HCT116 (cell line): ENCODE data around the gene HPN. TPM values are rescaled to one million over a fixed set of nuclear protein-coding genes. Genes with fewer than 3 reads are reported as not detected.

ENCODE experiments used
- ATAC-seq: fragments of 200-7000 bp; cut with Tn5 transposase; 2 replicates; pipeline ENCODE4 v1.9.1; 2020; ENCODE audit warnings: mild to moderate bottlenecking, moderate library complexity
- BruUV-seq: library from RNA; stranded (reverse); fragments of 400-500 nt; replicated peaks from 2 replicates; lab custom pipeline; 2021; lab: Mats Ljungman, UMichigan
- CTCF ChIA-PET: fragments of 300-600 bp; sonication (Branson Sonifier 250); formaldehyde crosslinking; loops from one replicate; lab custom pipeline; 2021; ENCODE audit warnings: antibody characterized with exemption; lab: Charles Lee
- POLR2A ChIA-PET: fragments of 300-600, 350-600 bp; sonication (Branson Sonifier 250); formaldehyde crosslinking; loops from one replicate; lab custom pipeline; 2021; ENCODE audit warnings: antibody characterized with exemption; lab: Charles Lee
- RAD21 ChIA-PET, 2 experiments: fragments of 300-600 bp; sonication (Branson Sonifier 250); formaldehyde crosslinking; loops; one replicate each; lab custom pipeline; 2023; ENCODE audit warnings: low total read pairs in 2 of 2; ENCODE audit not compliant: uncharacterized antibody in 2 of 2, unreplicated experiment in 2 of 2, low non-redundant PET in 1 of 2; lab: Charles Lee
- DNase-seq: peaks from one replicate; pipeline ENCODE4 v3.0.0-alpha.2; 2010; ENCODE audit warnings: low read depth, low spot score
- H2AFZ ChIP-seq: fragments of 200-600 bp; shearing (Covaris generic), sonication (generic); 2 replicates; pipeline ENCODE4 v1.6.1; 2017; ENCODE audit warnings: low read depth, mixed run types, mixed read lengths, antibody characterized with exemption, low read length; ENCODE audit not compliant: poor library complexity, severe bottlenecking
- H3K27ac ChIP-seq: 2 replicates; pipeline ENCODE4 v1.5.1; 2012; ENCODE audit warnings: low read depth, low read length
- H3K27me3 ChIP-seq: fragments of 200-600 bp; sonication (generic); 2 replicates; pipeline ENCODE4 v1.6.1; 2016; ENCODE audit warnings: mixed run types, low read length, mixed read lengths; ENCODE audit not compliant: insufficient read depth
- H3K36me3 ChIP-seq, 2 experiments: fragments of 200-500 bp in 1 of 2; fragments of 200-600 bp in 1 of 2; sonication (Bioruptor generic) in 1 of 2; sonication (generic) in 1 of 2; 2 replicates each; pipeline versions ENCODE4 v1.5.1 to v1.6.1; 2014 to 2016; ENCODE audit warnings: low read length in 2 of 2, inconsistent platforms in 1 of 2, mixed read lengths in 1 of 2, mixed run types in 1 of 2; ENCODE audit not compliant: insufficient read depth in 2 of 2, control insufficient read depth in 1 of 2
- H3K4me1 ChIP-seq, 2 experiments: fragments of 200-600 bp in 1 of 2; sonication (generic) in 1 of 2; 2 replicates each; pipeline versions ENCODE4 v1.5.1 to v1.6.1; 2012 to 2017; ENCODE audit warnings: low read length in 2 of 2, inconsistent platforms in 1 of 2, mild to moderate bottlenecking in 1 of 2, mixed read lengths in 1 of 2, mixed run types in 1 of 2, moderate library complexity in 1 of 2; ENCODE audit not compliant: insufficient read depth in 2 of 2, control insufficient read depth in 1 of 2
- H3K4me2 ChIP-seq: fragments of 200-600 bp; sonication (generic); 2 replicates; pipeline ENCODE4 v1.6.1; 2017; ENCODE audit warnings: mixed run types, low read length, mixed read lengths
- H3K4me3 ChIP-seq, 2 experiments: fragments of 200-600 bp in 1 of 2; sonication (generic) in 1 of 2; replicated peaks in 1 of 2; 2 replicates each; pipeline ENCODE4 v1.5.1; 2011 to 2016; ENCODE audit warnings: low read length in 2 of 2, control low read depth in 1 of 2, low read depth in 1 of 2, mild to moderate bottlenecking in 1 of 2, mixed read lengths in 1 of 2, mixed run types in 1 of 2
- H3K79me2 ChIP-seq: fragments of 200-600 bp; sonication (generic); 2 replicates; pipeline ENCODE4 v1.6.1; 2017; ENCODE audit warnings: mild to moderate bottlenecking, mixed run types, low read length, moderate library complexity, mixed read lengths; ENCODE audit not compliant: insufficient read depth
- H3K9ac ChIP-seq: fragments of 200-600 bp; sonication (generic); 2 replicates; pipeline ENCODE4 v1.6.1; 2016; ENCODE audit warnings: low read length, mixed read lengths
- H3K9me2 ChIP-seq: fragments of 200-600 bp; sonication (generic), shearing (Covaris generic); 2 replicates; pipeline ENCODE4 v1.6.1; 2017; ENCODE audit warnings: mixed run types, mild to moderate bottlenecking, moderate library complexity; ENCODE audit not compliant: insufficient read depth
- H3K9me3 ChIP-seq, 2 experiments: fragments of 200-500 bp in 1 of 2; fragments of 200-600 bp in 1 of 2; sonication (Bioruptor generic) in 1 of 2; sonication (generic) in 1 of 2; 2 replicates each; pipeline ENCODE4 v1.6.1; 2014 to 2017; ENCODE audit warnings: low read length in 2 of 2, mixed read lengths in 2 of 2, inconsistent platforms in 1 of 2, low read depth in 1 of 2, mild to moderate bottlenecking in 1 of 2, mixed run types in 1 of 2, moderate library complexity in 1 of 2; ENCODE audit not compliant: control insufficient read depth in 1 of 2, insufficient read depth in 1 of 2
- H4K20me1 ChIP-seq: fragments of 200-600 bp; sonication (generic), shearing (Covaris generic); 2 replicates; pipeline ENCODE4 v1.6.1; 2017; ENCODE audit warnings: mixed run types, mild to moderate bottlenecking, moderate library complexity; ENCODE audit not compliant: insufficient read depth
- POLR2AphosphoS5 ChIP-seq: IDR thresholded peaks from 2 replicates; pipeline ENCODE4 v1.6.1; 2011; ENCODE audit warnings: mild to moderate bottlenecking, low read depth, low read length, moderate library complexity
- RAD21 ChIP-seq: IDR thresholded peaks from 2 replicates; pipeline ENCODE4 v1.6.1; 2012; ENCODE audit warnings: low read depth, mild to moderate bottlenecking
- SP1 ChIP-seq: IDR thresholded peaks from 2 replicates; pipeline ENCODE4 v1.6.1; 2012; ENCODE audit warnings: low read depth
- ZFX ChIP-seq: fragments of 450-650 bp; IDR thresholded peaks from 2 replicates; pipeline ENCODE4 v1.6.1; 2017
- intact Hi-C: fragments of 100-400 bp; cut with micrococcal nuclease; formaldehyde crosslinking; loops from 2 replicates; pipeline ENCODE4 v1.10.0; 2022
- total RNA-seq: library from RNA; stranded (reverse); gene quantifications from one replicate; pipeline ENCODE4 v1.2.1, GENCODE V29; 2021; ENCODE audit not compliant: unreplicated experiment
- TF ChIP-seq, protein P1 (sequence below), 3 experiments: fragments of 200-600 bp in 1 of 3; sonication (generic) in 1 of 3; IDR thresholded peaks in 2 of 3; conservative IDR thresholded peaks in 1 of 3; 2 replicates each; pipeline ENCODE4 v1.5.1; 2012 to 2017; ENCODE audit warnings: low read depth in 2 of 3, low read length in 2 of 3, antibody characterized with exemption in 1 of 3, borderline replicate concordance in 1 of 3, control low read depth in 1 of 3, mild to moderate bottlenecking in 1 of 3, mixed read lengths in 1 of 3, mixed run types in 1 of 3, moderate library complexity in 1 of 3; ENCODE audit not compliant: insufficient read depth in 1 of 3
- TF ChIP-seq, protein P2 (sequence below): IDR thresholded peaks from 2 replicates; pipeline ENCODE4 v1.6.1; 2012; ENCODE audit warnings: low read depth

Gene HPN
- total RNA-seq, 1 experiment from 2014 or later, result 0.32 TPM

DNA sequence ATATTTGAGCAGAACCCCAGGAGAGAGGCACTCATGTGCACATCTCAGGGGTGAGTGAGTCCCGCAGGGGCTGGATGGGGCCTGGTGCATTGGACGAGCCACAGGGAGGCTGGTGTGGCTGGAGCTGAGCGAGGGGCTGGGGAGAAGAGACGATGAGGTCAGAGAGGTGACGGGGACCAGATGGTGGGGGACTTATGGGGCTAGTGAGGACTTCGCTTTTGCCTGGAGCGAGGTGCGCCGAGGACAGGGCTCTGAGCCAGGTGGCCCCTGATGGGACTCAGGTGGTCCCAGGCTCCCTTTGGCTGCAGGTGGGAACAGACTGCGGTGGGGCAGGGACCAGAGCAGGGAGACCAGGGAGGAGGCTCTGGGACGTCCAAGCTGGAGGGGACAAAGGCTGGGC is 67.2 kb downstream of the HPN start (continued):
- TF ChIP-seq, protein P1, sequence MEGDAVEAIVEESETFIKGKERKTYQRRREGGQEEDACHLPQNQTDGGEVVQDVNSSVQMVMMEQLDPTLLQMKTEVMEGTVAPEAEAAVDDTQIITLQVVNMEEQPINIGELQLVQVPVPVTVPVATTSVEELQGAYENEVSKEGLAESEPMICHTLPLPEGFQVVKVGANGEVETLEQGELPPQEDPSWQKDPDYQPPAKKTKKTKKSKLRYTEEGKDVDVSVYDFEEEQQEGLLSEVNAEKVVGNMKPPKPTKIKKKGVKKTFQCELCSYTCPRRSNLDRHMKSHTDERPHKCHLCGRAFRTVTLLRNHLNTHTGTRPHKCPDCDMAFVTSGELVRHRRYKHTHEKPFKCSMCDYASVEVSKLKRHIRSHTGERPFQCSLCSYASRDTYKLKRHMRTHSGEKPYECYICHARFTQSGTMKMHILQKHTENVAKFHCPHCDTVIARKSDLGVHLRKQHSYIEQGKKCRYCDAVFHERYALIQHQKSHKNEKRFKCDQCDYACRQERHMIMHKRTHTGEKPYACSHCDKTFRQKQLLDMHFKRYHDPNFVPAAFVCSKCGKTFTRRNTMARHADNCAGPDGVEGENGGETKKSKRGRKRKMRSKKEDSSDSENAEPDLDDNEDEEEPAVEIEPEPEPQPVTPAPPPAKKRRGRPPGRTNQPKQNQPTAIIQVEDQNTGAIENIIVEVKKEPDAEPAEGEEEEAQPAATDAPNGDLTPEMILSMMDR (IDR thresholded peaks at IDR 0.05 in 2 of 3, conservative IDR thresholded peaks at IDR 0.05 in 1 of 3; ENCODE audit: borderline replicate concordance in 1 of 3, insufficient read depth in 1 of 3, low read depth in 2 of 3, low read length in 2 of 3), result no peak
- no peak for TF ChIP-seq RAD21
- TF ChIP-seq ZFX, result no peak
- no peak for TF ChIP-seq SP1

DNA sequence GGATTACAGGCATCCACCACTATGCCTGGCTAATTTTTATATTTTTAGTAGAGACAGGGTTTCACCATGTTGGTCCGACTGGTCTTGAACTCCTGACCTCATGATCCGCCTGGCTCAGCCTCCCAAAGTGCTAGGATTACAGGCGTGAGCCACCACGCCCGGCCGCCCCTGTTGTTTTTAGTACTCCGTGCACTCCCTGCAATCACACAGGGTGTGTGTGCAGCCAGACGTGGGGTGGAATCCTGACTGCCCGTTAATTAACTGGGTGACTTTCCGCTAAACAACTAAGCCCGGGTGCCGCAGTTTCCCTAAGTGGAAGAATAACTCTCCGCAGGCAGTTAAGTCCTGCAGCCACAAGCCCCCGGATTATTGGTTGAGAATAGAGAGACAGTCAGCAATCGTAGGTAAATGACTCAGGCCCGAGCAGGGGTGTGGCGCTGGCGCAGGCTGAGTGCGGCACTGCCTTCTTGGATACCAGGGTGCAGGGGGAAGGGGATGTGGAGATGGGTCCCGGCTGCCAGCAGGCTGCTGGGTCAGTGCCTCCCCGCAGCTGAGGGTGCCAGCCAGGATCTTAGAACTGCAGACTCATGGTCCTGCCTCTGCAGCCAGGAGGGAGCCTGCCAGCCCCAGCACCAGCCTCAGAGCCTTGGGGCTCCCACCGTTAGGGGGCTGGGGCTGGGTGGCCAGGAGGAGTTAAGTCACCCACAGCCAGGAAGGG is 68.0 kb downstream of the HPN start:
- ATAC-seq (peak; percentile 84), DNase-seq (peak; percentile 54)
- peak overlapping the region; percentile 89 for H3K4me2 ChIP-seq
- H3K4me1 ChIP-seq, result peaks cover 14 to 43% of the 10 kb centered on the region in 2 experiments
- ChIA-PET POLR2A (interaction anchor here (0.6 kb wide), 1 partner anchor 107 kb away, joined by 3 read pairs; no protein-coding TSS in a partner anchor), RAD21 (no interaction called here), CTCF (interaction anchor here (1.1 kb wide), 1 partner anchor 32 kb away, joined by 4 read pairs; no protein-coding TSS in a partner anchor)
- peak overlapping the region; percentile 97 for H2AFZ ChIP-seq
- H3K9me3 ChIP-seq, result peaks cover 0 to 11% of the 10 kb centered on the region in 2 experiments; a peak in 1 of 4 replicates
- TF ChIP-seq, protein P2, sequence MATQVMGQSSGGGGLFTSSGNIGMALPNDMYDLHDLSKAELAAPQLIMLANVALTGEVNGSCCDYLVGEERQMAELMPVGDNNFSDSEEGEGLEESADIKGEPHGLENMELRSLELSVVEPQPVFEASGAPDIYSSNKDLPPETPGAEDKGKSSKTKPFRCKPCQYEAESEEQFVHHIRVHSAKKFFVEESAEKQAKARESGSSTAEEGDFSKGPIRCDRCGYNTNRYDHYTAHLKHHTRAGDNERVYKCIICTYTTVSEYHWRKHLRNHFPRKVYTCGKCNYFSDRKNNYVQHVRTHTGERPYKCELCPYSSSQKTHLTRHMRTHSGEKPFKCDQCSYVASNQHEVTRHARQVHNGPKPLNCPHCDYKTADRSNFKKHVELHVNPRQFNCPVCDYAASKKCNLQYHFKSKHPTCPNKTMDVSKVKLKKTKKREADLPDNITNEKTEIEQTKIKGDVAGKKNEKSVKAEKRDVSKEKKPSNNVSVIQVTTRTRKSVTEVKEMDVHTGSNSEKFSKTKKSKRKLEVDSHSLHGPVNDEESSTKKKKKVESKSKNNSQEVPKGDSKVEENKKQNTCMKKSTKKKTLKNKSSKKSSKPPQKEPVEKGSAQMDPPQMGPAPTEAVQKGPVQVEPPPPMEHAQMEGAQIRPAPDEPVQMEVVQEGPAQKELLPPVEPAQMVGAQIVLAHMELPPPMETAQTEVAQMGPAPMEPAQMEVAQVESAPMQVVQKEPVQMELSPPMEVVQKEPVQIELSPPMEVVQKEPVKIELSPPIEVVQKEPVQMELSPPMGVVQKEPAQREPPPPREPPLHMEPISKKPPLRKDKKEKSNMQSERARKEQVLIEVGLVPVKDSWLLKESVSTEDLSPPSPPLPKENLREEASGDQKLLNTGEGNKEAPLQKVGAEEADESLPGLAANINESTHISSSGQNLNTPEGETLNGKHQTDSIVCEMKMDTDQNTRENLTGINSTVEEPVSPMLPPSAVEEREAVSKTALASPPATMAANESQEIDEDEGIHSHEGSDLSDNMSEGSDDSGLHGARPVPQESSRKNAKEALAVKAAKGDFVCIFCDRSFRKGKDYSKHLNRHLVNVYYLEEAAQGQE, result no peak
- TF ChIP-seq, protein P1 (IDR thresholded peaks at IDR 0.05 in 2 of 3, conservative IDR thresholded peaks at IDR 0.05 in 1 of 3; ENCODE audit: borderline replicate concordance in 1 of 3, insufficient read depth in 1 of 3, low read depth in 2 of 3, low read length in 2 of 3), result peak in 2 of 3 experiments; percentile 17 to 22; a peak in 2 of 6 replicates
- peak; percentile 38; the same call in 1 of the 2 replicates for TF ChIP-seq POLR2AphosphoS5
- H3K27me3 ChIP-seq, result no peaks in the 10 kb centered on the region
- peak overlapping the region; percentile 31 to 55 for H3K4me3 ChIP-seq
- no TSS peak for BruUV-seq
- no peaks in the 10 kb centered on the region for H3K36me3 ChIP-seq
- no peaks in the 10 kb centered on the region for H3K9me2 ChIP-seq
- intact Hi-C loops, result no loop called here
- H3K9ac ChIP-seq, result peak overlapping the region; percentile 59
- no peaks in the 10 kb centered on the region for H3K79me2 ChIP-seq
- no peaks in the 10 kb centered on the region for H4K20me1 ChIP-seq
- H3K27ac ChIP-seq, result peak overlapping the region; percentile 40
